ENCODE data around the gene SMIM28.
A peak's percentile ranks its signal among the peaks of the same experiment; 100 is the strongest.
"Not testable (repeated sequence)": the region's sequence is repeated elsewhere in the genome, so short reads cannot be mapped to it uniquely, and the experiment has no call there.

The SMIM28 gene

DNA sequence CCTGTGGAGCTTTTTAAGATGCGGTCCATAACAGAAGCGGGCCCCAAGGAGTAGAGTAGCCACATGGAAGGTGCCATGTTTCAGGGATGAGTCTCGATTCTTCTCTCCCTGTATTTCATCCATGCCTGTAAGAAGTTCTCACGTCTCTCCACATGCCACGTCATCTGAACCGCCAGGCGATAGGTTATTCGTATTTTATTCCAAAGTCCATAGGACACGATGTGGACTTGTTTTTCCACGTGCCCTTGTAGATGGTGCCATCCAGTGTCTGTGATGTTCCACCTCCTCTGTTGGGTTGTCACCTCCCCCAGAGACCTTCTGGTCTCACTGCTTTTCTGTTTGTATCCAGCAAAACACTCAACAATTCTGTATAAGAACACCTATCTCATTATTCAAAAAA, 43.9 kb downstream of the SMIM28 start:
- TF ChIP-seq, protein P1, sequence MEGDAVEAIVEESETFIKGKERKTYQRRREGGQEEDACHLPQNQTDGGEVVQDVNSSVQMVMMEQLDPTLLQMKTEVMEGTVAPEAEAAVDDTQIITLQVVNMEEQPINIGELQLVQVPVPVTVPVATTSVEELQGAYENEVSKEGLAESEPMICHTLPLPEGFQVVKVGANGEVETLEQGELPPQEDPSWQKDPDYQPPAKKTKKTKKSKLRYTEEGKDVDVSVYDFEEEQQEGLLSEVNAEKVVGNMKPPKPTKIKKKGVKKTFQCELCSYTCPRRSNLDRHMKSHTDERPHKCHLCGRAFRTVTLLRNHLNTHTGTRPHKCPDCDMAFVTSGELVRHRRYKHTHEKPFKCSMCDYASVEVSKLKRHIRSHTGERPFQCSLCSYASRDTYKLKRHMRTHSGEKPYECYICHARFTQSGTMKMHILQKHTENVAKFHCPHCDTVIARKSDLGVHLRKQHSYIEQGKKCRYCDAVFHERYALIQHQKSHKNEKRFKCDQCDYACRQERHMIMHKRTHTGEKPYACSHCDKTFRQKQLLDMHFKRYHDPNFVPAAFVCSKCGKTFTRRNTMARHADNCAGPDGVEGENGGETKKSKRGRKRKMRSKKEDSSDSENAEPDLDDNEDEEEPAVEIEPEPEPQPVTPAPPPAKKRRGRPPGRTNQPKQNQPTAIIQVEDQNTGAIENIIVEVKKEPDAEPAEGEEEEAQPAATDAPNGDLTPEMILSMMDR (IDR thresholded peaks at IDR 0.05) = no peak
- Histone ChIP-seq H3K4me3 (no peak overlapping the region), H3K27ac (no peak overlapping the region)
- DNase-seq (ENCODE audit: low spot score) = no peak

DNA sequence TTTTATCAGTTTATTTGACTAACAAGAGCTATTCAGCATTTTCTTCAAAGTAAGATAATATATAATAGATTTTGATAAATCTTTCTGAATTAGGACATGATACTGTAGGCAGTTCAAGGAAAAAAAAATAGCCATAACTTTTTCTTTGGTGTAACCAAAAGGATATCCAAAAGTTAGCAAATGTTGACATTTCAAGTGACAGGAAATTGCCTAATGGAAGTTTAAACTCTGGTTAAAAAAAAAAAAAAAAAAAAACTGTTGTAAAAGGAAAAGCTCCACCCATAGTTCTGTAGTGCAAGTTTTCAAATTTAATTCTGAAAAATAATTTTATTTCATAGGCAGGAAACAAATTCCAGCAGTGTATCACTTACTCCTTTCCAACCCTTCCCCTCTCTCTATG, 45.2 kb downstream of the SMIM28 start:
- H3K4me3 ChIP-seq = no peak overlapping the region
- TF ChIP-seq, protein P1 (IDR thresholded peaks at IDR 0.05) = no peak
- H3K27ac ChIP-seq = no peak overlapping the region
- no peak for DNase-seq (ENCODE audit: low spot score)

DNA sequence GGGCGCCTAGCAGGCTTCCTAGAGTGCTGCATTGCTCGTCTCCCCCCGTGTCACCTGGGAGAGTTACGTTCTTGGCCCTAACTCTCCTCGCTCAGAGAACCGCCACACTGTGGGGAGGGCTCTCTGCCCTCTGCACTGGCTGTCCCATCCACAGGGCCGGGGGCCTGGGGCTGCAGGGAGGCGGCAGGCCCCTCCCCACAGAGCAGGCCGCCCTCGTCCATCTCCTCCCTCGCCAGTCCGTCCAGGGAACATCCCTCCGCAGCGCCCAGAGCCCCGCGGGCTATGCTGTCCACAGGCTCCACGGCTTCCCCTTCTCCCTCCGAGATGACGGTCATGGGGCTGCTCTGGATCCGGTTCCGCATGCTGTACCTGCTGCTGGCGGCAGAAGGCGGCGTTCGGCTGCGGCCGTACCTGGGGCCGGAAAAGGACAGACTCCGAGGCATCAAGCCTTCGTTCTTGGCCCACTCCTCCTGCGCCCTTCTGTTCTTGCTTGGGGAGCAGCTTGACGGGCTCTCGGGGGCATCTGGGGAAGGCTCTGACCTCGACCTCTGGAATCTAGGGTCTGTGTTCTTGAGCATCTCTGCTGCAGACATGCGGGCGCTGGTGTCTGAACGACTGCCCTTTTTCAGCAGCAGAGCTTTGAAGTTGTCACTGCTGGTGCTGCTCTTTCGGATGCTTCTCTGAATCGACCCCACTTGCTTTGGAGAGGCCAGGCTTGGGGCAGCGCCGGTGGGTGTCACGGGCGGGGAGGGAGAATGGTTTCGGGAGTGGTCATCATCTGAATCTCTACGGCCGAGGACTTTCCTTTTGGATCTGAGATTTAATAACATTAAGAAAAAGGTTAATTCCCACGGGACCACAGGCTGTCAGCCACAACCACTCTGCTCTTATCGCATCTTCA, 46.5 kb downstream of the SMIM28 start:
- Histone ChIP-seq H3K4me3 (no peak overlapping the region), H3K27ac (no peak overlapping the region)
- TF ChIP-seq, protein P1 (IDR thresholded peaks at IDR 0.05) = no peak
- DNase-seq (ENCODE audit: low spot score) = no peak

DNA sequence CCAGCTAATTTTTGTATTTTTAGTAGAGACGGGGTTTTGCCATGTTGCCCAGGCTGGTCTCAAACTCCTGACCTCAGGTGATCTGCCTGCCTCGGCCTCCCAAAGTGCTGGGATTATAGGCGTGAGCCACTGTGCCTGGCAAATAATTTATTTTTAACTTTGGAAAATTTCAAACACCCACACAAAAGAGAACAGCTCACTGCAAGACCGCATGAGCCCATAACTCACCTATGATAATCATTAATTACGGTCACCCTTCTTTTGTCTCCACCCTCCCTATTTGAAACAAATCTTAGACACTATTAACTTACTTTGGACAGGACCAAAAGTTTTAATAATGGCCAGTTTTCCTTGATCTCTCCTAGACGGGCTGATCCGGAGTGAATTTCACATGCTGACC, 47.6 kb downstream of the SMIM28 start:
- H3K27ac ChIP-seq; H3K4me3 ChIP-seq; DNase-seq (ENCODE audit: low spot score): not testable (repeated sequence)

DNA sequence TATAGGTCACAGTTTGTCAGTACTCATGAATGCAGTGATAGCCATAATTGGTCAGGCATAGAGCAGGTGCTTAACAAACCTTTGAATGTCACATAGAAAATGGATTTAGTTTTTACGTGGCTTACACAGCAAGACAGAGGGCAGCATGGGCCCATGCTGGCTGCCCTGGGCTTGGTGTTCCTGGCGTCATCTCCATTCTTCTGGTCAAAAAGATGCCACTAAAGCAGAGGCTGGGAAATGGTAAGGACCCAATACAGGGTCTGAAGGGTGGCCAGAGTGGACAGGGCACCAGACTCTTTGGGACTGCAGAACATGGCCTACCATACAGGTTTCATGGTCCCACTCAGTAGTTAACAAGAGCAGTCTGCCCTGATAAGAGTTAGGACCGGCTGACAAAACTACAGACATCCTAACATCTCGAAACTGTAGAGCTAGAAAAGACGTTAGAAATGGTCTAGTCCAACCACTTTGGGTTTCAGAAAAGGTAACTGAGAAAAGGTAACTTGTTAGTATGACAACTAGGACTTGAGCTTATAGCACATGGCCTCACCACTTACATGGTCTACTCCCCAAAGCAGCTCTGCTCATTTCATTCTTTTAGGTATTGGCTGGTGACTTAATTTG, 48.9 kb downstream of the SMIM28 start:
- TF ChIP-seq, protein P1 (IDR thresholded peaks at IDR 0.05) = no peak
- no peak overlapping the region for H3K27ac ChIP-seq
- H3K4me3 ChIP-seq = no peak overlapping the region
- no peak for DNase-seq (ENCODE audit: low spot score)

DNA sequence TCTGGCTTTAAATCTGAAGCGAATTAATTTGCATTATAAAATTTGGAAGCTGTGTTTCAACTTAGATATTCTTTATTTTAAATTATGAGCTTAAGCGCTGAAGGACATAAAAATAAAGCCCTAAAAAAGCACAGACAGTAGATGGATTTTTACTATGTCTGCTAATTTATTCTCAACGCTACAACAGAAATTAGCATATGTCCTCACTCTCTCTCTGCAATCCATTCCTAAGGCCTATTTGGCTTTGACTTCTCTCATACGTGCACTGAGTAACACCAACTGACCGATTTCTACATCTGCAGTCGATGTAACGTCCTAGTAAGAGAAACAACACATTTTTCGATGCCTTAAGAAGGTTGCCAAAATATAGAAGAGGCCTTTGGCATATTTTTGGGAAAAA, 50.0 kb downstream of the SMIM28 start:
- Histone ChIP-seq H3K27ac (no peak overlapping the region), H3K4me3 (no peak overlapping the region)
- no peak for DNase-seq (ENCODE audit: low spot score)
- TF ChIP-seq, protein P1 (IDR thresholded peaks at IDR 0.05) = no peak

DNA sequence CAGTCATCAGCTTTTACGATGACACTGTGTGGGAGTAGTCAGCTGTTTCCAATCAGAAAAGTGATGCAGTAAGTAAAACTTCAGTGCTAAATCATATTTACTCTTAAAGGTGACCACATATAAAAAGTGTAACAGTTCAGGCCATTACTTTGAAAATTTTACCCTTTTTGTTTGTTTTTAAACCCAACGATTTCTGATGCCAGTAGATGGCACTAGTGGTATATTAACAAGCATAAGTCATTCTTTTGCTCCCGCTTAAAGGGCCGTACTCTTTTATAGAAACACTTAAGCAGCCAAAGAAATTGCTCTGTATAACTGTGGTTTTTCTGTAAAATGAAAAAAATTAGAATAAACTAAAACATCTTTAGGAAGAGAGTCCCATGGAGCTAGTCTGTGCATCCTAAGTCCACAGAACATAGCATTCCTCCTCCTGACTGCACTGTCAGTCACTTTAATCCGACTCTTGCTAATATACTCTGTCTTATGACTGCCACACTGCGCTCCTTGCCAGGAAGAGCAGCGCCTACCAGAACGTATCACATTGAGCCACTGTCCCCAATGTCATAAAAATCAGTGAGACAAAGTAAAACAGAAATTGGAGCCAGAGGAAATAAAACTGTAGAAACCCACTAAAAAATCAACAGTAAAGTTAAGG, 51.4 kb downstream of the SMIM28 start:
- Histone ChIP-seq H3K4me3 (no peak overlapping the region), H3K27ac (no peak overlapping the region)
- TF ChIP-seq, protein P1 (IDR thresholded peaks at IDR 0.05) = peak; percentile 29
- DNase-seq (ENCODE audit: low spot score) = no peak

All from coronary artery (tissue), 2 donors.